Sigmoid colon (tissue), 4 donors: ENCODE data around the gene PPP2R2B.

Experiments used
- CTCF ChIP-seq, 4 experiments: fragments of 450-650 bp in 3 of 4; fragments of 200-600 bp in 1 of 4; IDR thresholded peaks; one replicate each; pipeline ENCODE4 v1.5.1; 2016 to 2019; ENCODE audit warnings: antibody characterized with exemption in 4 of 4, mild to moderate bottlenecking in 3 of 4, moderate library complexity in 2 of 4
- EP300 ChIP-seq, 4 donors: sonication (generic); formaldehyde crosslinking; IDR thresholded peaks; one replicate each; pipeline ENCODE4 v1.6.1; 2017; ENCODE audit warnings: antibody characterized with exemption in 4 of 4
- POLR2A ChIP-seq, 2 donors: fragments of 450-650 bp; IDR thresholded peaks; one replicate each; pipeline ENCODE4 v1.6.1; 2016; ENCODE audit warnings: antibody characterized with exemption in 2 of 2, mild to moderate bottlenecking in 2 of 2, moderate library complexity in 2 of 2

- no peak for TF ChIP-seq CTCF (IDR thresholded peaks at IDR 0.05)
- TF ChIP-seq EP300 (IDR thresholded peaks at IDR 0.05) = no peak
- no peak for TF ChIP-seq POLR2A (IDR thresholded peaks at IDR 0.05)
These were observed 124.9 kb downstream of the PPP2R2B start for GRCh38 chr5:146753641-146754040.
